GM19023 (cell line): ENCODE data around the gene RAB20.
"Not testable (repeated sequence)": the region's sequence is repeated elsewhere in the genome, so short reads cannot be mapped to it uniquely, and the experiment has no call there.

Experiments
- ATAC-seq: cut with Tn5 transposase; IDR thresholded peaks from one replicate; pipeline ENCODE4 v1.9.1; 2021; ENCODE audit warnings: mild to moderate bottlenecking, moderate library complexity; ENCODE audit not compliant: unreplicated experiment

RAB20 gene

GRCh38 chr13:110555601-110556223, 5.8 kb downstream of the RAB20 start:
- no peak for ATAC-seq

- no peak for ATAC-seq
Observed at GRCh38 chr13:110554946-110555345, 6.6 kb downstream of the RAB20 start.

GRCh38 chr13:110554227-110554836, 7.2 kb downstream of the RAB20 start:
- no peak for ATAC-seq

GRCh38 chr13:110553417-110553816, 8.1 kb downstream of the RAB20 start:
- no peak for ATAC-seq

- no peak for ATAC-seq
Observed at GRCh38 chr13:110552767-110553166, 8.8 kb downstream of the RAB20 start.

- no peak for ATAC-seq
Observed at GRCh38 chr13:110551284-110551683, 10.2 kb downstream of the RAB20 start.

GRCh38 chr13:110549795-110550160, 11.7 kb downstream of the RAB20 start:
- ATAC-seq = no peak

- ATAC-seq = no peak
Observed at GRCh38 chr13:110548891-110549794, 12.4 kb downstream of the RAB20 start.

GRCh38 chr13:110546926-110547325, 14.6 kb downstream of the RAB20 start:
- ATAC-seq = no peak

GRCh38 chr13:110546378-110546777, 15.1 kb downstream of the RAB20 start:
- no peak for ATAC-seq

- ATAC-seq = no peak
Observed at GRCh38 chr13:110542169-110542796, 19.2 kb downstream of the RAB20 start.

GRCh38 chr13:110541526-110541920, 20.0 kb downstream of the RAB20 start:
- ATAC-seq = no peak

- no peak for ATAC-seq
Observed at GRCh38 chr13:110540871-110541525, 20.5 kb downstream of the RAB20 start.

- no peak for ATAC-seq
Observed at GRCh38 chr13:110539894-110540293, 21.6 kb downstream of the RAB20 start.

- ATAC-seq = no peak
Observed at GRCh38 chr13:110538632-110539031, 22.9 kb downstream of the RAB20 start.

GRCh38 chr13:110536006-110536693, 25.4 kb downstream of the RAB20 start:
- no peak for ATAC-seq

GRCh38 chr13:110535526-110535925, 26.0 kb downstream of the RAB20 start:
- no peak for ATAC-seq

GRCh38 chr13:110533771-110534670, 27.5 kb downstream of the RAB20 start:
- no peak for ATAC-seq

- not testable (repeated sequence) for ATAC-seq
Observed at GRCh38 chr13:110532258-110532657, 29.3 kb downstream of the RAB20 start.
